Posterior cingulate gyrus (tissue), 11 donors: ENCODE measurements around the gene GCA.

Experiments
- DNase-seq, 10 donors: peaks; one replicate each; pipeline versions ENCODE4 v3.0.0 to v3.0.0-alpha.2; 2020 to 2021; ENCODE audit warnings: mixed read lengths in 3 of 10
- intact Hi-C: fragments of 100-400 bp; cut with DNase I; formaldehyde crosslinking; loops from one replicate; pipeline ENCODE4 v1.15.1; 2023

The GCA gene

GRCh38 chr2:162327134-162327769 lies 16.7 kb upstream of the GCA start:
- DNase-seq: no peak
- intact Hi-C loops: no loop called here

- DNase-seq: peak in 3 of 10 donors; percentile 45 to 75 (median 59)
- intact Hi-C loops: no loop called here
Observed at GRCh38 chr2:162327806-162328205, 16.1 kb upstream of the GCA start.

GRCh38 chr2:162328424-162329157 lies 15.3 kb upstream of the GCA start:
- intact Hi-C loops: no loop called here
- no peak for DNase-seq

- intact Hi-C loops: no loop called here
- DNase-seq: no peak
Observed at GRCh38 chr2:162330881-162331280, 13.1 kb upstream of the GCA start.

GRCh38 chr2:162333968-162334367 lies 10.0 kb upstream of the GCA start:
- intact Hi-C loops: no loop called here
- peak in 6 of 10 donors; percentile 20 to 84 (median 50) for DNase-seq

GRCh38 chr2:162337868-162338267 lies 6.1 kb upstream of the GCA start:
- DNase-seq: no peak
- intact Hi-C loops: no loop called here

GRCh38 chr2:162340822-162341221 lies 3.1 kb upstream of the GCA start:
- intact Hi-C loops: no loop called here

GRCh38 chr2:162342321-162342720 lies 1.6 kb upstream of the GCA start:
- no peak for DNase-seq
- intact Hi-C loops: no loop called here

More at GRCh38 chr2:162340822-162341221, 3.1 kb upstream of the GCA start:
- DNase-seq: no peak

- intact Hi-C loops: no loop called here
- DNase-seq: no peak
Observed at GRCh38 chr2:162342841-162343240, 1.1 kb upstream of the GCA start.

GRCh38 chr2:162343492-162343823 lies 474 bp upstream of the GCA start:
- no peak for DNase-seq
- intact Hi-C loops: no loop called here

GRCh38 chr2:162344617-162344950 lies 652 bp downstream of the GCA start:
- peak in 3 of 10 donors; percentile 37 to 66 (median 55) for DNase-seq
- intact Hi-C loops: no loop called here

GRCh38 chr2:162365392-162365791 lies 21.5 kb downstream of the GCA start:
- intact Hi-C loops: no loop called here
- no peak for DNase-seq

GRCh38 chr2:162368494-162368893 lies 24.6 kb downstream of the GCA start:
- DNase-seq: no peak
- intact Hi-C loops: no loop called here

GRCh38 chr2:162369551-162369950 lies 25.6 kb downstream of the GCA start:
- intact Hi-C loops: no loop called here
- no peak for DNase-seq

GRCh38 chr2:162370931-162371330 lies 27.0 kb downstream of the GCA start:
- intact Hi-C loops: no loop called here
- DNase-seq: no peak

GRCh38 chr2:162372818-162373217 lies 28.9 kb downstream of the GCA start:
- intact Hi-C loops: no loop called here
- no peak for DNase-seq

GRCh38 chr2:162379719-162380580 lies 36.0 kb downstream of the GCA start:
- intact Hi-C loops: no loop called here
- peak in 1 of 10 donors; percentile 3 for DNase-seq

- DNase-seq: no peak
- intact Hi-C loops: no loop called here
Observed at GRCh38 chr2:162381851-162382250, 37.9 kb downstream of the GCA start.

GRCh38 chr2:162382278-162382677 lies 38.3 kb downstream of the GCA start:
- DNase-seq: no peak
- intact Hi-C loops: no loop called here

- intact Hi-C loops: no loop called here
- no peak for DNase-seq
Observed at GRCh38 chr2:162385536-162385935, 41.6 kb downstream of the GCA start.

- intact Hi-C loops: no loop called here
- DNase-seq: peak in 1 of 10 donors; percentile 44
Observed at GRCh38 chr2:162390801-162391200, 46.9 kb downstream of the GCA start.

- intact Hi-C loops: no loop called here
- DNase-seq: no peak
Observed at GRCh38 chr2:162400336-162400735, 56.4 kb downstream of the GCA start.
